Measurements from ENCODE around the gene GLI2.

The GLI2 gene

GRCh38 chr2:120692691-120693090 lies 43.0 kb upstream of the GLI2 start:
- DNase-seq: no peak
- Histone ChIP-seq H3K9me3 (no peaks in the 10 kb centered on the region), H3K27me3 (no peaks in the 10 kb centered on the region), H3K4me1 (no peaks in the 10 kb centered on the region), H3K4me3 (ENCODE audit: low read depth, low read length) (no peak overlapping the region), H3K36me3 (no peaks in the 10 kb centered on the region)
- no peak for TF ChIP-seq CTCF (IDR thresholded peaks at IDR 0.05; ENCODE audit: low read depth, low read length)

GRCh38 chr2:120693121-120693520 lies 42.5 kb upstream of the GLI2 start:
- Histone ChIP-seq H3K9me3 (no peaks in the 10 kb centered on the region), H3K27me3 (no peaks in the 10 kb centered on the region), H3K4me3 (ENCODE audit: low read depth, low read length) (no peak overlapping the region), H3K4me1 (no peaks in the 10 kb centered on the region), H3K36me3 (no peaks in the 10 kb centered on the region)
- TF ChIP-seq CTCF (IDR thresholded peaks at IDR 0.05; ENCODE audit: low read depth, low read length): no peak
- no peak for DNase-seq

- no peaks in the 10 kb centered on the region for H3K36me3 ChIP-seq
- DNase-seq: no peak
- H3K4me1 ChIP-seq: no peaks in the 10 kb centered on the region
- TF ChIP-seq CTCF (IDR thresholded peaks at IDR 0.05; ENCODE audit: low read depth, low read length): no peak
- no peaks in the 10 kb centered on the region for H3K9me3 ChIP-seq
- H3K4me3 ChIP-seq (ENCODE audit: low read depth, low read length): no peak overlapping the region
- no peaks in the 10 kb centered on the region for H3K27me3 ChIP-seq
These were observed 41.6 kb upstream of the GLI2 start for GRCh38 chr2:120694034-120694433.

DNA sequence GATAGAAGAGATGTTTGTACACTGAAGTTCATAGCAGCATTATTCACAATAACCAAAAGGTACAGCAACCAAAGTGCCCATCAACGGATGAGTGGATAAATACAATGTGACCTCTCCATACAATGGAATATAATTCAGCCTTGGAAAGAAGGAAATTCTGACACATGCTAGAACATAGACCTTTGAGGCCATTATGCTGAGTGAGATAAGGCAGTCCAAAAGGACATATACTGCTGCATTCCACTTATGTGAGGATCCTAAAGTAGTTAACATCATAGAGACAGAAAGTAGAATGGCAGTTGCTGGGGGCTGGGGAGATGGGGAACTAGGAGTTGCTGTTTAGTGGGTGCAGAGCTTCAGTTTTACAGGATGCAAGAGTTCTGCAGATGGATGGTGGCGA lies 38.2 kb upstream of the GLI2 start:
- Histone ChIP-seq H3K4me1 (no peaks in the 10 kb centered on the region), H3K27me3 (no peaks in the 10 kb centered on the region)

GRCh38 chr2:120699292-120699691 lies 36.4 kb upstream of the GLI2 start:
- DNase-seq: no peak
- no peaks in the 10 kb centered on the region for H3K27me3 ChIP-seq
- no peak overlapping the region for H3K4me3 ChIP-seq (ENCODE audit: low read depth, low read length)
- H3K4me1 ChIP-seq: no peaks in the 10 kb centered on the region
- no peaks in the 10 kb centered on the region for H3K36me3 ChIP-seq
- no peaks in the 10 kb centered on the region for H3K9me3 ChIP-seq
- TF ChIP-seq CTCF (IDR thresholded peaks at IDR 0.05; ENCODE audit: low read depth, low read length): no peak

More for the DNA sequence above, 38.2 kb upstream of the GLI2 start:
- Histone ChIP-seq H3K36me3 (no peaks in the 10 kb centered on the region), H3K4me3 (ENCODE audit: low read depth, low read length) (no peak overlapping the region), H3K9me3 (no peaks in the 10 kb centered on the region)
- no peak for TF ChIP-seq CTCF (IDR thresholded peaks at IDR 0.05; ENCODE audit: low read depth, low read length)
- no peak for DNase-seq

DNA sequence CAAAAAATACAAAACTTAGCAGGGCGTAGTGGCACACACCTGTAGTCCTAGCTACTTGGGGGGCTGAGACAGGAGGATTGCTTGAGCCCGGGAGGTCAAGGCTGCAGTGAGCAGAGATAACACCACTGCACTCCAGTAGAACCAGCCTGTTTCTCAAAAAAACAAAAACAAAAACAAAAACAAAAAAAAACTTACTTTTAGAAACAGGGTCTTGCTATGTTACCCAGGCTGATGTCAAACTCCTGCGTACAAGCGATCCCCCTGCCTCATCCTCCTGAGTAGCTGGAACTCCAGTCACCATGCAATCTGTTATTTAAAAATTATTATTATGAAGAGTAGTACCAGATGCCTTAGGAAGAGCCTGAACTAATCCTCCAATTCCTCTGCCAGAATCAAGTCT lies 35.0 kb upstream of the GLI2 start:
- H3K27me3 ChIP-seq: no peaks in the 10 kb centered on the region
- H3K9me3 ChIP-seq: no peaks in the 10 kb centered on the region
- no peaks in the 10 kb centered on the region for H3K36me3 ChIP-seq
- no peaks in the 10 kb centered on the region for H3K4me1 ChIP-seq
- TF ChIP-seq CTCF (IDR thresholded peaks at IDR 0.05; ENCODE audit: low read depth, low read length): no peak
- no peak overlapping the region for H3K4me3 ChIP-seq (ENCODE audit: low read depth, low read length)
- no peak for DNase-seq

Measured in BE2C (cell line).